ENCODE results near the gene IMPDH2. TPM values are rescaled to one million over a fixed set of nuclear protein-coding genes. Genes with fewer than 3 reads are reported as not detected.
A peak's percentile ranks its signal among the peaks of the same experiment; 100 is the strongest.

Gene IMPDH2
- total and polyA plus RNA-seq, 2 donors from 2014 or later: 99.9 to 132 TPM

DNA sequence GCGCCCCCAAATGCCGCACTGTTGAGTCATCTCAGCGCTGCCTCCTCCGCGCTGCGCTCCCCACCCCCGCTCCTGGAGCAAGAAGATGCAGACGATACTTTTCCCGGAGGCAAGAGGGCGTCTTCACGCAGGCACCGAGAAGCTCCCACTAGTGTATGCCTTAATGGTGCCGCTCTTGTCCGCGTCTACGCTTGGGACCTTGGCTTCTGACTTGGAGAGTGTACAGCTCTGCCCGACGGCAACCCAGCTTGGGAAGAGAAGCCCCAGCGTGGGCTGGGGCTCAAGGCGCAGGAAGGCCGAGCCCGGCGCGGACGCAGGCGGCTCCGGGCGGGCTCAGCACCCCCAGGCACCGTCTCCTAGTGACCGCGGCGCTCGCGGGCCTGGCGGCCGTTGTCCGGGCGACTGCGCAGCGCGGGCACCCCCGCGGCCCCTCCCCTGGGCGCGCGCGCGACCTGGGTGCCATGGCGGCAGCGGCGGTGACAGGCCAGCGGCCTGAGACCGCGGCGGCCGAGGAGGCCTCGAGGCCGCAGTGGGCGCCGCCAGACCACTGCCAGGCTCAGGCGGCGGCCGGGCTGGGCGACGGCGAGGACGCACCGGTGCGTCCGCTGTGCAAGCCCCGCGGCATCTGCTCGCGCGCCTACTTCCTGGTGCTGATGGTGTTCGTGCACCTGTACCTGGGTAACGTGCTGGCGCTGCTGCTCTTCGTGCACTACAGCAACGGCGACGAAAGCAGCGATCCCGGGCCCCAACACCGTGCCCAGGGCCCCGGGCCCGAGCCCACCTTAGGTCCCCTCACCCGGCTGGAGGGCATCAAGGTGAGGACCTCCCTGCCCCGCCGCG is 39.2 kb downstream of the IMPDH2 start, which contains the start of gene P4HTM:
Gene P4HTM, plus strand, starts transcription at position 446 of the 840 bp plus-strand sequence. Its CDS starts 16 bp downstream, at position 462.
- intact Hi-C loops (cut with DNase I): no loop called here
- TF ChIP-seq CTCF (IDR thresholded peaks at IDR 0.05; ENCODE audit: borderline replicate concordance, extremely low read depth, insufficient read depth): peak; percentile 23
- DNase-seq (peak; percentile 88 to 97 (median 92)), FAIRE-seq (no peak)
- Histone ChIP-seq H3K36me3 (ENCODE audit: control insufficient read depth in 2 of 3, insufficient read depth in 3 of 3, low read length in 3 of 3) (peaks cover 0 to 5% (median 2%) of the 10 kb centered on the region in 3 donors), H3K9ac (ENCODE audit: low read length in 3 of 3) (peak within 1 kb of the TSS; percentile 69 to 82 (median 80)), H3K4me3 (ENCODE audit: low read length in 3 of 3) (peak within 1 kb of the TSS; percentile 82 to 88 (median 84)), H3K9me3 (ENCODE audit: control insufficient read depth in 2 of 3, insufficient read depth in 1 of 3, low read length in 3 of 3) (no peaks in the 10 kb centered on the region), H3K4me1 (ENCODE audit: control insufficient read depth in 2 of 3, insufficient read depth in 2 of 3, low read depth in 1 of 3, low read length in 3 of 3) (peaks cover 0 to 21% (median 5%) of the 10 kb centered on the region in 3 donors), H3K27ac (ENCODE audit: low read depth in 2 of 2, low read length in 2 of 2) (peak within 1 kb of the TSS; percentile 95 to 97), H3K27me3 (ENCODE audit: control insufficient read depth, insufficient read depth, low read length) (no peaks in the 10 kb centered on the region)

DNA sequence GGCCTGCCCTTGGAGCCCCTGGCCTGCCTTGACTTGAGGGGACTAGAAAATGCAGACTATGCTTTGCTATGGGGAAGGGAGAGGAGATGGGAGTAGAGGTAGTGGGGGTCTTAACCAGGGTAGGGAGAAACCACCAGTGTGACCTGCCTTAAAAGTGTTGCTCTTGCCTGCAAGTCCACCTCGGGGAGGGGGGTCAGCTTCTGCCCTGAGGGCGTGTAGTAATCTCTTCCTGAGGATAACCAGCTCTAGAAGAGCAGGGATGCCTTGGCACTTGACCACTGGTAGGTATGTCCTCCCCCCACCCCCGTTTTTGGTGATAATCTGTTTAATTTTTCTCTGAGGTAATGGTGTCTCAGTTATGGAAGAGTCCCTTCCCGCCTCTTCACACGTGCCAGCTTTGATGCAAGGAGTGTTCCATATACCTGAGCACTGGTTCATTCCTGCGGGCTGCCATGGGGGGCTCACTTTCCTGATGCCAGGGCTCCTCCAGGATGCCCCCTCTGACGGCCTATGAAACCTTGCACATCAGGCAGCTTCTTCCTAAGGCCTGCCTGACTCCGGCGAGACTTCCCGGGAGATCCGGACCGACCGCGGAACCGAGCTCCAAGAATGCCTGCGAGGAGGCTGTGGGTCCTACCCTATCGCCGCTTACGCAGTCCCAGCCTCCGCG is 39.9 kb downstream of the IMPDH2 start:
- Histone ChIP-seq H3K4me1 (ENCODE audit: control insufficient read depth in 2 of 3, insufficient read depth in 2 of 3, low read depth in 1 of 3, low read length in 3 of 3) (peaks cover 0 to 21% (median 5%) of the 10 kb centered on the region in 3 donors), H3K4me3 (ENCODE audit: low read length in 3 of 3) (peak overlapping the region; percentile 82 to 88 (median 84)), H3K36me3 (ENCODE audit: control insufficient read depth in 2 of 3, insufficient read depth in 3 of 3, low read length in 3 of 3) (peaks cover 0 to 8% (median 8%) of the 10 kb centered on the region in 3 donors), H3K27me3 (ENCODE audit: control insufficient read depth, insufficient read depth, low read length) (no peaks in the 10 kb centered on the region), H3K9me3 (ENCODE audit: control insufficient read depth in 2 of 3, insufficient read depth in 1 of 3, low read length in 3 of 3) (no peaks in the 10 kb centered on the region), H3K9ac (ENCODE audit: low read length in 3 of 3) (peak overlapping the region; percentile 69 to 82 (median 80)), H3K27ac (ENCODE audit: low read depth in 2 of 2, low read length in 2 of 2) (peak overlapping the region; percentile 95 to 97)
- DNase-seq (peak in 1 of 5 donors; percentile 74), FAIRE-seq (no peak)
- no peak for TF ChIP-seq CTCF (IDR thresholded peaks at IDR 0.05; ENCODE audit: borderline replicate concordance, extremely low read depth, insufficient read depth)
- intact Hi-C loops (cut with DNase I): no loop called here

GRCh38 chr3:48985831-48986376 is 43.3 kb downstream of the IMPDH2 start:
- Histone ChIP-seq H3K9ac (ENCODE audit: low read length in 3 of 3) (no peak overlapping the region), H3K4me1 (ENCODE audit: control insufficient read depth in 2 of 3, insufficient read depth in 2 of 3, low read depth in 1 of 3, low read length in 3 of 3) (peaks cover 0 to 12% (median 5%) of the 10 kb centered on the region in 3 donors), H3K27ac (ENCODE audit: low read depth in 2 of 2, low read length in 2 of 2) (no peak overlapping the region), H3K36me3 (ENCODE audit: control insufficient read depth in 2 of 3, insufficient read depth in 3 of 3, low read length in 3 of 3) (peaks cover 5 to 32% (median 21%) of the 10 kb centered on the region in 3 donors), H3K27me3 (ENCODE audit: control insufficient read depth, insufficient read depth, low read length) (no peaks in the 10 kb centered on the region), H3K9me3 (ENCODE audit: control insufficient read depth in 2 of 3, insufficient read depth in 1 of 3, low read length in 3 of 3) (no peaks in the 10 kb centered on the region), H3K4me3 (ENCODE audit: low read length in 3 of 3) (no peak overlapping the region)
- no peak for FAIRE-seq
- intact Hi-C loops (cut with DNase I): no loop called here
- DNase-seq: no peak
- TF ChIP-seq CTCF (IDR thresholded peaks at IDR 0.05; ENCODE audit: borderline replicate concordance, extremely low read depth, insufficient read depth): no peak
